C4-2B (cell line): ENCODE results near the gene RASEF.

Experiments
- H3K27ac ChIP-seq: fragments of 450-650 bp; 2 replicates; pipeline ENCODE4 v1.5.1; 2017
- ZFX ChIP-seq: fragments of 450-650 bp; IDR thresholded peaks from 2 replicates; pipeline ENCODE4 v1.6.1; 2017
- TF ChIP-seq, protein P1 (sequence below): fragments of 450-650 bp; conservative IDR thresholded peaks from 2 replicates; pipeline ENCODE4 v1.5.1; 2017; ENCODE audit warnings: mild to moderate bottlenecking

The RASEF gene

GRCh38 chr9:82968816-82969215 lies 94.1 kb downstream of the RASEF start:
- TF ChIP-seq, protein P1, sequence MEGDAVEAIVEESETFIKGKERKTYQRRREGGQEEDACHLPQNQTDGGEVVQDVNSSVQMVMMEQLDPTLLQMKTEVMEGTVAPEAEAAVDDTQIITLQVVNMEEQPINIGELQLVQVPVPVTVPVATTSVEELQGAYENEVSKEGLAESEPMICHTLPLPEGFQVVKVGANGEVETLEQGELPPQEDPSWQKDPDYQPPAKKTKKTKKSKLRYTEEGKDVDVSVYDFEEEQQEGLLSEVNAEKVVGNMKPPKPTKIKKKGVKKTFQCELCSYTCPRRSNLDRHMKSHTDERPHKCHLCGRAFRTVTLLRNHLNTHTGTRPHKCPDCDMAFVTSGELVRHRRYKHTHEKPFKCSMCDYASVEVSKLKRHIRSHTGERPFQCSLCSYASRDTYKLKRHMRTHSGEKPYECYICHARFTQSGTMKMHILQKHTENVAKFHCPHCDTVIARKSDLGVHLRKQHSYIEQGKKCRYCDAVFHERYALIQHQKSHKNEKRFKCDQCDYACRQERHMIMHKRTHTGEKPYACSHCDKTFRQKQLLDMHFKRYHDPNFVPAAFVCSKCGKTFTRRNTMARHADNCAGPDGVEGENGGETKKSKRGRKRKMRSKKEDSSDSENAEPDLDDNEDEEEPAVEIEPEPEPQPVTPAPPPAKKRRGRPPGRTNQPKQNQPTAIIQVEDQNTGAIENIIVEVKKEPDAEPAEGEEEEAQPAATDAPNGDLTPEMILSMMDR = no peak
- no peak for TF ChIP-seq ZFX
- no peak overlapping the region for H3K27ac ChIP-seq

- TF ChIP-seq ZFX = no peak
- TF ChIP-seq, protein P1 = no peak
- H3K27ac ChIP-seq = no peak overlapping the region
Measured at GRCh38 chr9:82968388-82968787, 94.6 kb downstream of the RASEF start.

DNA sequence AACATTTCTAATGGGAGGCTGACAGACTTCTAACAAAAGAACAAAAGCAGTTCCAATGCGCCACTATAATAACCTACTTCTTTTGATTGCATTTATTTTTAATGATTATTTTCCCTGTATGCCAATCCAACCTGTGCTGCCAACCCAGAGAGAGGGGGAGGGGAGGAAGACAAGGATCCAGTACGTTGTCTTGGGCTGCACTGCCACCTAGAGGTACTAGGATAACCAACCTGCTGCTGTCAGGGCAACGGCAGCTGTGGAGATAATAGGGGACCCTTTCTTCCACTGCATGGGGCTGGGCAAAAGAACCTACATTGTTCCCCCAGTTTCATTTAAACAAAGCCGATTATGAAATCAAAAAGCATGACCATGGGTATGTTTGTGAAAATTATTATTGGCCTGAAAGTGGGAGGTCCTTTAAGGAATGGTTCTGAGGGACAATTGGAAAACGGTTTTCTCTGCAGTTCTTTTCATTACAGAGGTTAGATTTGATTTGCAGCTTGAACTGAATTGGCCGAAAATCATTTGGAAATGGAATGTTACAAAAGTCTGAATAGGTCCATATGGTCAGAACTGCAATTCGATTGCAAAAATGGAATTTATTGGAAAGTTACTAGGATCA lies 101.3 kb downstream of the RASEF start:
- TF ChIP-seq ZFX = no peak
- TF ChIP-seq, protein P1 = peak; percentile 94

DNA sequence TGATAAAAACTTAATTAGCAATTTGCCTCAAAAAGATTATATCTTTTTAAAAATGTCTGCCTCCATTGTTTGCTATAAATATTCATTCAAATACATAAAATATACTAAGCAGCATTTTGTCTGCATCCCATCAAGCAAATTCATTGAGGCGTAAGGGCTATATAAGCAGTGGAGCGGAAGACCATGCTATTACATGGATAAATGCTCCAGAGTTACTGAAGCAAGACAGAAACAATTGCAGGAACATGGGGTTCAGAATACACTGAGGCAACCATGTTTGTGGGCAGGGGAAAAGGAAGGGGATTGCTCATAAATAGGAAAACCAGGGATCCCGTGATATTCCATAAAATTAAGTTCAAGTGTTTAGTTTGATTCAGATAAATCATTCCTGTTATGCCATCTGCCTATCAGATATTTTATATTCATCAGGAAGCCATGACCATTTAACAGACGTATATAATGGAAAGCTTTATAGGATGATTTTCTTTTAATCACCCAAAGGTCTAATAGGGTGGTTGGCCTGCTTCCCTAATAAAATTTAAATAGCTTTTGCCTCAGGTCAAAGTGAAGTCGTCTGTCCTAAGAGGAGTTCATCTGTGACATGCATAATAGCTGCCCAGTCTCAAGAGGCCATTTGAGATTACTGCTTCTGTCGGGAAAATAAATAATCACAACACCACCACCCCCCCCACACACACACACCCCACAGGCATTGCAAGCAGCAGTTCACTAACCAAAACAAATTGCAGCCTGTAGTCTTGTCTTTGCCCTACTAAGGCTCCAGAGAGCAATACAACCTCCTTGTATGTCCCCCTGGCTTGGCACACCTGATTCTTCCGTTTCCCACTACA lies 105.2 kb downstream of the RASEF start:
- TF ChIP-seq, protein P1 = no peak
- no peak for TF ChIP-seq ZFX
- no peak overlapping the region for H3K27ac ChIP-seq

More for the DNA sequence above, 101.3 kb downstream of the RASEF start:
- no peak overlapping the region; the same call in 1 of the 2 replicates for H3K27ac ChIP-seq

GRCh38 chr9:82949203-82949602 lies 113.7 kb downstream of the RASEF start:
- H3K27ac ChIP-seq = no peak overlapping the region
- TF ChIP-seq, protein P1 = no peak
- TF ChIP-seq ZFX = no peak

DNA sequence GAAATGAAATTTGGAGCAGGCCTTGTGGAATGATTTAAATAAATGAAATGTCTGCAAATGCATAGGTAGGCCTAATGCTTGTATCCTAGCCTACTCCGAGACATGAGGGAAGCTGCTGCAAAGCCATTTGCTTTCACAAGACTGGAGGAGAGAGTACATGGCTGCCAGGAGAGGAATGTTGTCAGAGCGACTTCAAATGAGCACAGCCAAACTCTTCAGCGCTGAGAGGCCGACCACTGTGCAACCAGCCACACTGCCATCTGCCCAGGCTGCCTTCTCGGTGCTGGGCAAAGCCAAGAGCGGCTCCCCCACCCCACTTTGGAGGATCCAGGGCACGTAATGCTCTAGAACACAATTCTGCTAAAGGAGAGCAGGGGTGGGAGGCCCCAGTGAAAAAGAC lies 122.6 kb downstream of the RASEF start:
- TF ChIP-seq, protein P1 = no peak
- TF ChIP-seq ZFX = no peak
- H3K27ac ChIP-seq = no peak overlapping the region

DNA sequence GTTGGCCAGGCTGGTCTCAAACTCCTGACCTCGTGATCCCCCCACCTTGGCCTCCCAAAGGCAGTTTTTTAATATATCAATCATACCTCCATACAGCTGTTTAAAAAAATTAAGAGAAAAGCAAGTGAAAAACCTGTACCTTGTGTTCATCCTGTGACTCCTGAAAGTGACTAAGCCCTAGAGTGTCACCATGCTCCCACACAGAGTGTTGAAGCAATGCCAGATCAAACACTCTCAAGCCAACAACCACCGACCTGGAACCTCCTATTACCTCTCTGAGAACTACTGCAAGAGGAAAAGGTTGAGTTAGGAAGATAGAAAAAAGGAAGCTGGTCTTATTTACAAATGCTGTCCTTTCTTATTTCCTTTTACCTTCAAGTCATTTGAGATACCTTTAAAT lies 123.5 kb downstream of the RASEF start:
- TF ChIP-seq, protein P1 = no peak
- TF ChIP-seq ZFX = no peak
- H3K27ac ChIP-seq = peak overlapping the region; percentile 18; the same call in 1 of the 2 replicates
